B cell (primary cell): ENCODE measurements around the gene MTCP1. TPM values are rescaled to one million over a fixed set of nuclear protein-coding genes. Genes with fewer than 3 reads are reported as not detected.

ENCODE experiments used
- ATAC-seq: fragments of 200-7000 bp; cut with Tn5 transposase; one replicate; pipeline ENCODE4 v1.10.0; 2021; ENCODE audit warnings: low read depth, mild to moderate bottlenecking, moderate number of reproducible peaks, moderate library complexity
- CTCF ChIA-PET: fragments of 350-600 bp; sonication (Branson Sonifier 250); formaldehyde crosslinking; loops from one replicate; lab custom pipeline; 2021; ENCODE audit warnings: antibody characterized with exemption, inconsistent platforms; lab: Charles Lee
- POLR2A ChIA-PET: fragments of 350-600 bp; sonication (Branson Sonifier 250); formaldehyde crosslinking; loops from one replicate; lab custom pipeline; 2021; ENCODE audit warnings: antibody characterized with exemption; lab: Charles Lee
- DNase-seq: peaks from one replicate; pipeline ENCODE4 v3.0.0; 2013
- H2AFZ ChIP-seq: 2 replicates; pipeline ENCODE4 v1.6.1; 2012; ENCODE audit warnings: mild to moderate bottlenecking, low read depth, low read length; ENCODE audit not compliant: insufficient read depth, poor library complexity, severe bottlenecking
- H3K27ac ChIP-seq, 2 donors: 1 replicate in 1 of 2; 2 replicates in 1 of 2; pipeline ENCODE4 v1.5.1; 2012 to 2013; ENCODE audit warnings: low read length in 2 of 2, mild to moderate bottlenecking in 2 of 2, moderate library complexity in 1 of 2
- H3K27me3 ChIP-seq, 4 experiments: fragments of 200-600 bp in 1 of 4; sonication (generic) in 1 of 4; replicated peaks in 1 of 4; 1 replicate in 2 of 4; 2 replicates in 2 of 4; pipeline versions ENCODE4 v1.6.1 to v1.7.0; 2013 to 2016; ENCODE audit warnings: low read length in 3 of 4, mild to moderate bottlenecking in 2 of 4, mixed read lengths in 1 of 4, moderate library complexity in 1 of 4; ENCODE audit not compliant: insufficient read depth in 4 of 4, control insufficient read depth in 3 of 4; ENCODE audit errors: control extremely low read depth in 1 of 4
- H3K36me3 ChIP-seq, 2 experiments: replicated peaks in 1 of 2; 1 replicate in 1 of 2; 2 replicates in 1 of 2; pipeline versions ENCODE4 v1.6.1 to v1.7.1; 2013; ENCODE audit warnings: low read length in 1 of 2; ENCODE audit not compliant: insufficient read depth in 2 of 2, control insufficient read depth in 1 of 2; ENCODE audit errors: control extremely low read depth in 1 of 2, extremely low read depth in 1 of 2
- H3K4me1 ChIP-seq, 2 donors: fragments of 200-600 bp in 1 of 2; sonication (generic) in 1 of 2; 1 replicate in 1 of 2; 2 replicates in 1 of 2; pipeline versions ENCODE4 v1.5.1 to v1.6.1; 2013 to 2017; ENCODE audit warnings: low read length in 2 of 2; ENCODE audit not compliant: control insufficient read depth in 2 of 2, insufficient read depth in 2 of 2
- H3K4me2 ChIP-seq: replicated peaks from 2 replicates; pipeline ENCODE3; 2012; ENCODE audit warnings: mild to moderate bottlenecking, low read depth, low read length; ENCODE audit not compliant: poor library complexity, severe bottlenecking
- H3K4me3 ChIP-seq, 5 experiments: fragments of 200-600 bp in 1 of 5; sonication (generic) in 1 of 5; 1 replicate in 3 of 5; 2 replicates in 2 of 5; pipeline versions ENCODE4 v1.5.1 to v1.7.0; 2011 to 2016; ENCODE audit warnings: low read length in 4 of 5, mild to moderate bottlenecking in 4 of 5, low read depth in 2 of 5, control low read depth in 1 of 5, moderate library complexity in 1 of 5; ENCODE audit not compliant: insufficient read depth in 1 of 5; ENCODE audit errors: control extremely low read depth in 1 of 5, extremely low read depth in 1 of 5
- H3K79me2 ChIP-seq: fragments of 200-600 bp; sonication (generic); one replicate; pipeline ENCODE4 v1.6.0; 2016; ENCODE audit warnings: low read length; ENCODE audit not compliant: control insufficient read depth, insufficient read depth
- H3K9ac ChIP-seq: fragments of 200-600 bp; sonication (generic); 2 replicates; pipeline ENCODE4 v1.6.1; 2017; ENCODE audit warnings: mild to moderate bottlenecking, low read length, moderate library complexity
- H3K9me3 ChIP-seq, 3 donors: one replicate each; pipeline versions ENCODE4 v1.6.1 to v1.7.1; 2013; ENCODE audit warnings: low read length in 2 of 3; ENCODE audit not compliant: control insufficient read depth in 2 of 3, insufficient read depth in 1 of 3; ENCODE audit errors: control extremely low read depth in 1 of 3
- H4K20me1 ChIP-seq: 2 replicates; pipeline ENCODE4 v1.6.0; 2012; ENCODE audit warnings: mild to moderate bottlenecking, low read length; ENCODE audit not compliant: insufficient read depth, control insufficient read depth, poor library complexity, severe bottlenecking
- H3K27ac Mint-ChIP-seq: one replicate; pipeline ENCODE4 v1.8.0; 2021; ENCODE audit warnings: mixed read lengths
- H3K27me3 Mint-ChIP-seq: one replicate; pipeline ENCODE4 v1.8.0; 2021; ENCODE audit warnings: mixed read lengths
- H3K4me1 Mint-ChIP-seq: one replicate; pipeline ENCODE4 v1.8.0; 2021; ENCODE audit warnings: mixed read lengths
- H3K4me3 Mint-ChIP-seq: one replicate; pipeline ENCODE4 v1.8.0; 2021; ENCODE audit warnings: mixed read lengths
- H3K9me3 Mint-ChIP-seq: one replicate; pipeline ENCODE4 v1.8.0; 2022; ENCODE audit warnings: mixed read lengths; ENCODE audit not compliant: insufficient read depth
- CTCF ChIP-seq: fragments of 200-600 bp; IDR thresholded peaks from one replicate; pipeline ENCODE4 v1.8.0; 2022; ENCODE audit warnings: antibody characterized with exemption, mild to moderate bottlenecking
- EZH2 ChIP-seq: IDR thresholded peaks from 2 replicates; pipeline ENCODE4 v1.6.1; 2012; ENCODE audit warnings: borderline replicate concordance, low read depth, mild to moderate bottlenecking, moderate library complexity, low read length; ENCODE audit not compliant: insufficient read depth, poor library complexity, severe bottlenecking
- WGBS: methylation state at CpG from one replicate; pipeline ENCODE4 v1.1.5; 2013; ENCODE audit warnings: missing lambda C conversion rate; ENCODE audit not compliant: insufficient coverage; 5-methylcytosine and 5-hydroxymethylcytosine counted together
- intact Hi-C: fragments of 100-400 bp; cut with micrococcal nuclease; formaldehyde crosslinking; loops from one replicate; pipeline ENCODE4 v1.10.0; 2022
- polyA minus RNA-seq: library from RNA; depleted of rRNA, polyadenylated mRNA; stranded (reverse); fragments of >200 nt; gene quantifications from 2 replicates; pipeline ENCODE4 v1.2.3, GENCODE V29; 2012
- polyA plus RNA-seq: library from polyadenylated mRNA; depleted of rRNA; stranded (reverse); fragments of >200 nt; gene quantifications from 2 replicates; pipeline ENCODE4 v1.2.3, GENCODE V29; 2012
- total RNA-seq, 2 donors: library from RNA; stranded (reverse); fragments of 120-200 nt in 1 of 2; gene quantifications; 1 replicate in 1 of 2; 2 replicates in 1 of 2; pipeline versions ENCODE4 v1.2.3 to v1.2.4, GENCODE V29; 2013 to 2022

MTCP1 gene, protein sequence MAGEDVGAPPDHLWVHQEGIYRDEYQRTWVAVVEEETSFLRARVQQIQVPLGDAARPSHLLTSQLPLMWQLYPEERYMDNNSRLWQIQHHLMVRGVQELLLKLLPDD
- total RNA-seq, result 13.4 and 20.3 TPM in 2 replicates
- 13.2 TPM for total RNA-seq (2013)
- 2.6 and 2.9 TPM in 2 replicates for polyA plus RNA-seq
- 2.6 and 2.9 TPM in 2 replicates for polyA minus RNA-seq

DNA sequence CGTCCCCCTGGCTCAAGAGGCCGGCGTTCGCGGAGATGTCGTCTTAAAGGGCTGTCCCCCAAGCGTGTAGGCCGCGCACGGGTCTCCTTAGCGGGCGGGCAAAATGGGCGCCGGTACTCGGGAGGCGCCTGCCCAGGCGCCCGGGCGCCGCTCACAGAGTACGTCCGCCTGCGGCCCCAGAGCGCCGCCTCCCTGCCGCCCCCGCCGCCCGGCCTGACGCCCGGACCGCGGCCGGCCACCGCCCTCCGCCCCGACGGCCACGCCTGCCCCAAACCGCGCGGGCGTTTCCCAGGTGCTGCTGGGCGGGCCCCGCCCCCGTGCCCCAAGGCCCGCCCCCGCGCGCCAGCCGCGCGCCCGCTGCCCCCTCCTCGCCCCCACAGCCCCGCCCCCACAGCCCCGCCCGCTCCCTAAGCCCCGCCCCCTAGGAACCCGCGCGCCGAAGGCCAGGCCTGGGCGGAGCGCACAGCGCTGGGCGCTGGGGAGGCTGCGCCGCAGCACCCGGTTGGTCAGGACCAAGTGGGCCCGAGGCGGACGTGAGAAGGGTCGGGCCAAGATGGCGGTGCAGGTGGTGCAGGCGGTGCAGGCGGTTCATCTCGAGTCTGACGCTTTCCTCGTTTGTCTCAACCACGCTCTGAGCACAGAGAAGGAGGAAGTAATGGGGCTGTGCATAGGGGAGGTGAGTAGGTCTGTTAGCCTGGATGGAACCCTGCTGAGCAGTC, at the start of gene MTCP1, which contains the start of the genes BRCC3 and CMC4:
Gene MTCP1 (minus strand): TSS at position 162 of the 719 bp plus-strand sequence. CDS start 5,126 bp downstream, outside the sequence.
Gene BRCC3 (plus strand): TSS at position 534 of the 719 bp plus-strand sequence. CDS start 20 bp downstream, at position 554.
Gene CMC4 (minus strand): TSS at position 162 of the 719 bp plus-strand sequence. CDS start 7,113 bp downstream, outside the sequence.
- no peaks in the 10 kb centered on the region for H3K9me3 Mint-ChIP-seq
- H3K79me2 ChIP-seq, result peaks cover 14% of the 10 kb centered on the region
- H3K27me3 Mint-ChIP-seq, result no peaks in the 10 kb centered on the region
- peaks cover 17 to 34% of the 10 kb centered on the region in 2 donors for H3K4me1 ChIP-seq
- H3K27ac Mint-ChIP-seq, result peak within 1 kb of the TSS; percentile 95
- H3K4me1 Mint-ChIP-seq, result peaks cover 50% of the 10 kb centered on the region
- H3K9me3 ChIP-seq, result no peaks in the 10 kb centered on the region
- peak within 1 kb of the TSS; percentile 81 for H2AFZ ChIP-seq
- no peaks in the 10 kb centered on the region for H4K20me1 ChIP-seq
- ChIA-PET POLR2A (interaction anchor here (1.8 kb wide), 1 partner anchor 44 kb away, joined by 7 read pairs; the partner anchor contains the start of gene FUNDC2), CTCF (interaction anchor here (0.9 to 1.4 kb wide), 2 partner anchors 22 to 44 kb away, joined by 3 to 6 read pairs; partner anchors contain the start of gene FUNDC2)
- H3K4me3 ChIP-seq, result peak within 1 kb of the TSS; percentile 62 to 81 (median 77)
- H3K9ac ChIP-seq, result peak within 1 kb of the TSS; percentile 78
- H3K27me3 ChIP-seq, result no peaks in the 10 kb centered on the region
- H3K4me2 ChIP-seq, result peak within 1 kb of the TSS; percentile 77
- intact Hi-C loops, result loop anchor here (1.0 kb wide), 3 partner anchors 14 to 144 kb away; no protein-coding TSS in a partner anchor
- H3K4me3 Mint-ChIP-seq, result peak within 1 kb of the TSS; percentile 94
- ATAC-seq (peak; percentile 84), DNase-seq (peak; percentile 88)
- H3K27ac ChIP-seq, result peak within 1 kb of the TSS; percentile 88 to 89
- H3K36me3 ChIP-seq, result no peaks in the 10 kb centered on the region
- no peak for TF ChIP-seq CTCF
- TF ChIP-seq EZH2, result no peak
- 2% methylated on average over 38 of the region's 81 CpGs for WGBS
